ENCODE measurements around the gene HOPX.

GRCh38 chr4:56686537-56687231 lies 5.6 kb upstream of the HOPX start:
- TF ChIP-seq POLR2AphosphoS5 (IDR thresholded peaks at IDR 0.05) (no peak), CTCF (IDR thresholded peaks at IDR 0.05 in 8 of 11, conservative IDR thresholded peaks at IDR 0.05 in 3 of 11) (no peak)

All from spleen (tissue), 7 donors.